Measurements from ENCODE around the gene CASP8AP2.
A peak's percentile ranks its signal among the peaks of the same experiment; 100 is the strongest.
"Not testable (repeated sequence)": the region's sequence is repeated elsewhere in the genome, so short reads cannot be mapped to it uniquely, and the experiment has no call there.

CASP8AP2 gene

GRCh38 chr6:89836639-89837222, 7.1 kb downstream of the CASP8AP2 start:
- no peak for DNase-seq (ENCODE audit: low read depth)

GRCh38 chr6:89840538-89840937, 10.9 kb downstream of the CASP8AP2 start:
- TF ChIP-seq CTCF (IDR thresholded peaks at IDR 0.05; ENCODE audit: low read length, missing control alignments), result no peak
- no peak overlapping the region for H3K4me3 ChIP-seq (replicated peaks; ENCODE audit: low read depth, low read length)
- DNase-seq (ENCODE audit: low read depth), result peak; percentile 49

More at GRCh38 chr6:89836639-89837222, 7.1 kb downstream of the CASP8AP2 start:
- H3K4me3 ChIP-seq (replicated peaks; ENCODE audit: low read depth, low read length), result no peak overlapping the region
- no peak for TF ChIP-seq CTCF (IDR thresholded peaks at IDR 0.05; ENCODE audit: low read length, missing control alignments)

GRCh38 chr6:89842228-89842627, 12.5 kb downstream of the CASP8AP2 start:
- DNase-seq (ENCODE audit: low read depth), result no peak
- no peak overlapping the region for H3K4me3 ChIP-seq (replicated peaks; ENCODE audit: low read depth, low read length)
- TF ChIP-seq CTCF (IDR thresholded peaks at IDR 0.05; ENCODE audit: low read length, missing control alignments), result no peak

GRCh38 chr6:89843070-89843469, 13.4 kb downstream of the CASP8AP2 start:
- peak; percentile 17 for DNase-seq (ENCODE audit: low read depth)
- H3K4me3 ChIP-seq (replicated peaks; ENCODE audit: low read depth, low read length), result no peak overlapping the region
- TF ChIP-seq CTCF (IDR thresholded peaks at IDR 0.05; ENCODE audit: low read length, missing control alignments), result no peak

- DNase-seq (ENCODE audit: low read depth), result not testable (repeated sequence)
These were observed 17.8 kb downstream of the CASP8AP2 start for GRCh38 chr6:89847513-89847912.

GRCh38 chr6:89853068-89853467, 23.4 kb downstream of the CASP8AP2 start:
- no peak overlapping the region for H3K4me3 ChIP-seq (replicated peaks; ENCODE audit: low read depth, low read length)
- TF ChIP-seq CTCF (IDR thresholded peaks at IDR 0.05; ENCODE audit: low read length, missing control alignments), result no peak
- DNase-seq (ENCODE audit: low read depth), result peak; percentile 23

More at GRCh38 chr6:89847513-89847912, 17.8 kb downstream of the CASP8AP2 start:
- not testable (repeated sequence) for H3K4me3 ChIP-seq (replicated peaks; ENCODE audit: low read depth, low read length)

- no peak for DNase-seq (ENCODE audit: low read depth)
- H3K4me3 ChIP-seq (replicated peaks; ENCODE audit: low read depth, low read length), result no peak overlapping the region
- no peak for TF ChIP-seq CTCF (IDR thresholded peaks at IDR 0.05; ENCODE audit: low read length, missing control alignments)
These were observed 28.4 kb downstream of the CASP8AP2 start for GRCh38 chr6:89858041-89858440.
